WTC11 (cell line): ENCODE results near the gene VRTN. TPM values are rescaled to one million over a fixed set of nuclear protein-coding genes. Genes with fewer than 3 reads are reported as not detected.

ENCODE experiments used
- ATAC-seq: fragments of 200-7000 bp; cut with Tn5 transposase; 2 replicates; pipeline ENCODE4 v1.10.0; 2021; ENCODE audit warnings: mild to moderate bottlenecking, moderate library complexity
- CTCF ChIA-PET: fragments of 300-600 bp; sonication (Branson Sonifier 250); formaldehyde crosslinking; loops from one replicate; lab custom pipeline; 2021; ENCODE audit warnings: antibody characterized with exemption; lab: Charles Lee
- POLR2A ChIA-PET: fragments of 350-600 bp; sonication (Branson Sonifier 250); formaldehyde crosslinking; loops from one replicate; lab custom pipeline; 2021; ENCODE audit warnings: antibody characterized with exemption; lab: Charles Lee
- DNase-seq: peaks from one replicate; pipeline ENCODE4 v3.0.0; 2021; ENCODE audit warnings: low spot score
- H3K27ac Mint-ChIP-seq: 2 replicates; pipeline ENCODE4 v1.8.0; 2021; ENCODE audit warnings: mixed read lengths
- H3K27me3 Mint-ChIP-seq: 2 replicates; pipeline ENCODE4 v1.8.0; 2021; ENCODE audit warnings: low read depth, mild to moderate bottlenecking, moderate library complexity, mixed read lengths
- H3K36me3 Mint-ChIP-seq: 2 replicates; pipeline ENCODE4 v1.8.0; 2021; ENCODE audit warnings: mixed read lengths
- H3K4me1 Mint-ChIP-seq: 2 replicates; pipeline ENCODE4 v1.8.0; 2022; ENCODE audit warnings: mixed read lengths
- H3K4me3 Mint-ChIP-seq: 2 replicates; pipeline ENCODE4 v1.8.0; 2021; ENCODE audit warnings: mild to moderate bottlenecking, moderate library complexity, mixed read lengths
- H3K9me3 Mint-ChIP-seq: 2 replicates; pipeline ENCODE4 v1.8.0; 2021; ENCODE audit warnings: mixed read lengths
- AFF4 ChIP-seq: sonication (generic); formaldehyde crosslinking; IDR thresholded peaks from 2 replicates; pipeline ENCODE4 v1.8.1; 2023; ENCODE audit warnings: mild to moderate bottlenecking, missing genetic modification reagents, borderline replicate concordance
- AR ChIP-seq: fragments of 250-450 bp; sonication (Bioruptor Pico); IDR thresholded peaks from 2 replicates; pipeline ENCODE4 v1.9.0; 2021; ENCODE audit warnings: mild to moderate bottlenecking
- CBFB ChIP-seq: sonication (generic); formaldehyde crosslinking; IDR thresholded peaks from 2 replicates; pipeline ENCODE4 v1.8.1; 2022; ENCODE audit warnings: mild to moderate bottlenecking, low read depth, missing genetic modification reagents
- E2F5 ChIP-seq: sonication (generic); formaldehyde crosslinking; IDR thresholded peaks from 2 replicates; pipeline ENCODE4 v1.8.1; 2022; ENCODE audit warnings: mild to moderate bottlenecking, moderate library complexity, missing genetic modification reagents
- EMX1 ChIP-seq: fragments of 250-450 bp; sonication (Bioruptor Pico); IDR thresholded peaks from 2 replicates; pipeline ENCODE4 v1.8.0; 2021; ENCODE audit warnings: mild to moderate bottlenecking
- ESRRA ChIP-seq: sonication (generic); formaldehyde crosslinking; IDR thresholded peaks from 2 replicates; pipeline ENCODE4 v1.8.1; 2022; ENCODE audit warnings: mild to moderate bottlenecking, missing genetic modification reagents, borderline replicate concordance
- ETV6 ChIP-seq: sonication (generic); formaldehyde crosslinking; IDR thresholded peaks from 2 replicates; pipeline ENCODE4 v1.8.1; 2022; ENCODE audit warnings: mild to moderate bottlenecking, missing genetic modification reagents
- HMGA2 ChIP-seq: fragments of 250-450 bp; sonication (Bioruptor Pico); IDR thresholded peaks from 2 replicates; pipeline ENCODE4 v1.4.0; 2021; ENCODE audit warnings: mild to moderate bottlenecking, moderate library complexity
- NFE2L1 ChIP-seq: sonication (generic); formaldehyde crosslinking; IDR thresholded peaks from 2 replicates; pipeline ENCODE4 v1.8.1; 2023; ENCODE audit warnings: missing genetic modification reagents
- NFYB ChIP-seq: sonication (generic); formaldehyde crosslinking; conservative IDR thresholded peaks from 2 replicates; pipeline ENCODE4 v1.8.0; 2022; ENCODE audit warnings: low read depth, missing genetic modification reagents
- RORB ChIP-seq: fragments of 250-450 bp; sonication (Bioruptor Pico); IDR thresholded peaks from 2 replicates; pipeline ENCODE4 v1.9.0; 2021; ENCODE audit warnings: mild to moderate bottlenecking
- SMAD3 ChIP-seq: sonication (generic); formaldehyde crosslinking; IDR thresholded peaks from 2 replicates; pipeline ENCODE4 v1.8.0; 2022; ENCODE audit warnings: missing genetic modification reagents, mild to moderate bottlenecking, borderline replicate concordance
- SP1 ChIP-seq: sonication (generic); formaldehyde crosslinking; conservative IDR thresholded peaks from 2 replicates; pipeline ENCODE4 v1.8.1; 2022; ENCODE audit warnings: missing genetic modification reagents
- TEAD4 ChIP-seq: sonication (generic); formaldehyde crosslinking; IDR thresholded peaks from 2 replicates; pipeline ENCODE4 v1.8.0; 2022; ENCODE audit warnings: mild to moderate bottlenecking, missing genetic modification reagents
- TP53 ChIP-seq: sonication (generic); formaldehyde crosslinking; IDR thresholded peaks from 2 replicates; pipeline ENCODE4 v1.8.1; 2023; ENCODE audit warnings: mild to moderate bottlenecking, missing genetic modification reagents
- ZBTB21 ChIP-seq: sonication (generic); formaldehyde crosslinking; IDR thresholded peaks from 2 replicates; pipeline ENCODE4 v1.8.1; 2023; ENCODE audit warnings: mild to moderate bottlenecking, missing genetic modification reagents, borderline replicate concordance
- ZNF263 ChIP-seq: sonication (generic); formaldehyde crosslinking; IDR thresholded peaks from 2 replicates; pipeline ENCODE4 v1.8.1; 2022; ENCODE audit warnings: low read depth, mild to moderate bottlenecking, moderate library complexity, missing genetic modification reagents
- total RNA-seq: library from RNA; stranded (reverse); gene quantifications from 3 replicates; pipeline ENCODE4 v1.2.3, GENCODE V29; 2021
- TF ChIP-seq, protein P1 (sequence below): fragments of 250-450 bp; sonication (Bioruptor Pico); IDR thresholded peaks from 2 replicates; pipeline ENCODE4 v1.8.0; 2021; ENCODE audit warnings: mild to moderate bottlenecking
- TF ChIP-seq, protein P2 (sequence below): sonication (generic); formaldehyde crosslinking; IDR thresholded peaks from 2 replicates; pipeline ENCODE4 v1.8.0; 2022; ENCODE audit warnings: mild to moderate bottlenecking, missing genetic modification reagents
- TF ChIP-seq, protein P3 (sequence below): fragments of 250-450 bp; sonication (Bioruptor Pico); conservative IDR thresholded peaks from 2 replicates; pipeline ENCODE4 v1.9.0; 2021; ENCODE audit warnings: mild to moderate bottlenecking

Gene VRTN
- total RNA-seq, 1 experiment from 2014 or later: 106 TPM

- ChIA-PET POLR2A (interaction anchor here (0.5 to 2.3 kb wide), 9 partner anchors 9 to 153 kb away, joined by 3 to 59 read pairs (median 5); partner anchors contain the start of genes ABCD4, ISCA2 and NPC2), CTCF (interaction anchor here (0.8 to 5.0 kb wide), 10 partner anchors 10 to 154 kb away, joined by 3 to 32 read pairs (median 8); partner anchors contain the start of genes ABCD4, ISCA2 and NPC2)
- ATAC-seq (peak; percentile 36), DNase-seq (peak; percentile 49)
- no peaks in the 10 kb centered on the region for H3K27me3 Mint-ChIP-seq
- peak overlapping the region; percentile 95 for H3K27ac Mint-ChIP-seq
- H3K9me3 Mint-ChIP-seq: no peaks in the 10 kb centered on the region
- peaks cover 36% of the 10 kb centered on the region for H3K4me1 Mint-ChIP-seq
- peaks cover 13% of the 10 kb centered on the region for H3K36me3 Mint-ChIP-seq
- H3K4me3 Mint-ChIP-seq: peak overlapping the region; percentile 93
- TF ChIP-seq, protein P1, sequence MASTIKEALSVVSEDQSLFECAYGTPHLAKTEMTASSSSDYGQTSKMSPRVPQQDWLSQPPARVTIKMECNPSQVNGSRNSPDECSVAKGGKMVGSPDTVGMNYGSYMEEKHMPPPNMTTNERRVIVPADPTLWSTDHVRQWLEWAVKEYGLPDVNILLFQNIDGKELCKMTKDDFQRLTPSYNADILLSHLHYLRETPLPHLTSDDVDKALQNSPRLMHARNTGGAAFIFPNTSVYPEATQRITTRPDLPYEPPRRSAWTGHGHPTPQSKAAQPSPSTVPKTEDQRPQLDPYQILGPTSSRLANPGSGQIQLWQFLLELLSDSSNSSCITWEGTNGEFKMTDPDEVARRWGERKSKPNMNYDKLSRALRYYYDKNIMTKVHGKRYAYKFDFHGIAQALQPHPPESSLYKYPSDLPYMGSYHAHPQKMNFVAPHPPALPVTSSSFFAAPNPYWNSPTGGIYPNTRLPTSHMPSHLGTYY (CRISPR knock-in tag): no peak
- no peak for TF ChIP-seq AR (CRISPR knock-in tag)
- 0 out of 2 replicates have a peak, but pooled peaks have one; percentile 32 for TF ChIP-seq CBFB (CRISPR knock-in tag)
- no peak for TF ChIP-seq HMGA2 (CRISPR knock-in tag)
- TF ChIP-seq, protein P2, sequence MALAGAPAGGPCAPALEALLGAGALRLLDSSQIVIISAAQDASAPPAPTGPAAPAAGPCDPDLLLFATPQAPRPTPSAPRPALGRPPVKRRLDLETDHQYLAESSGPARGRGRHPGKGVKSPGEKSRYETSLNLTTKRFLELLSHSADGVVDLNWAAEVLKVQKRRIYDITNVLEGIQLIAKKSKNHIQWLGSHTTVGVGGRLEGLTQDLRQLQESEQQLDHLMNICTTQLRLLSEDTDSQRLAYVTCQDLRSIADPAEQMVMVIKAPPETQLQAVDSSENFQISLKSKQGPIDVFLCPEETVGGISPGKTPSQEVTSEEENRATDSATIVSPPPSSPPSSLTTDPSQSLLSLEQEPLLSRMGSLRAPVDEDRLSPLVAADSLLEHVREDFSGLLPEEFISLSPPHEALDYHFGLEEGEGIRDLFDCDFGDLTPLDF (CRISPR knock-in tag): 0 out of 2 replicates have a peak, but pooled peaks have one; percentile 38
- TF ChIP-seq ZNF263: no peak
- TF ChIP-seq E2F5 (CRISPR knock-in tag): no peak
- TF ChIP-seq ESRRA (CRISPR knock-in tag): no peak
- TF ChIP-seq TP53 (CRISPR knock-in tag): 0 out of 2 replicates have a peak, but pooled peaks have one; percentile 59
- TF ChIP-seq EMX1 (CRISPR knock-in tag): no peak
- no peak for TF ChIP-seq NFE2L1 (CRISPR knock-in tag)
- no peak for TF ChIP-seq ETV6
- TF ChIP-seq SP1 (CRISPR knock-in tag): 0 out of 2 replicates have a peak, but pooled peaks have one; percentile 58
- TF ChIP-seq AFF4 (CRISPR knock-in tag): 0 out of 2 replicates have a peak, but pooled peaks have one; percentile 35
- TF ChIP-seq ZBTB21 (CRISPR knock-in tag): no peak
- TF ChIP-seq RORB (CRISPR knock-in tag): no peak
- no peak for TF ChIP-seq NFYB (CRISPR knock-in tag)
- TF ChIP-seq, protein P3, sequence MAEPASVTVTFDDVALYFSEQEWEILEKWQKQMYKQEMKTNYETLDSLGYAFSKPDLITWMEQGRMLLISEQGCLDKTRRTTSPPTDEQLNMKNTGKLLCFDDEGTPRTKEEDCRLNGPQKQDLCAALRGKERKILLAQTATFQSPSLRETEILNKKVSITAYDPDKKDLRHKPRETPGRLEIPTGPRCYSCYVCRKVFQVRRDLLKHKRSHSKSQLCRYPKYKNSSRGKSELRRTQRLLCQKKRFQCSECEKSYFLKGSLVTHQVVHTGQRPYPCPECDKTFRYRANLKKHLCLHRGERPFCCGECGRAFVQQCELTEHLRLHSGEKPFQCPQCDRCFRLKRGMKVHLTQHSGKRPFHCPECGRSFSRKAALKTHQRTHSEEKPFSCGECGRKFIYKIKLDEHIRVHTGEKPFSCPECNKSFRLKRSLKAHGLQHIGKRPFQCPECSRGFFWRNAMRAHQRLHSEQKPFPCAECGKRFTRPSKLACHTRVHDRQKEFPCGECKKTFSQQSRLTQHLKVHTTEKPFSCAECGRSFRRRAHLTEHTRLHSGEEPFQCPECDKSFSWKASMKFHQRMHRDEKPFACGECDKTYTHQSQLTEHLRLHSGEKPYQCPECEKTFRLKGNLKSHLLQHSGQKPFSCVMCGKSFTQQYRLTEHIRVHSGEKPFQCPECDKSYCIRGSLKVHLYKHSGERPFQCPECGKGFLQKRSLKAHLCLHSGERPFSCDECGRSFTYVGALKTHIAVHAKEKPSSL (CRISPR knock-in tag): no peak
- no peak for TF ChIP-seq TEAD4
- TF ChIP-seq SMAD3 (CRISPR knock-in tag): peak; percentile 74; the same call in 1 of the 2 replicates
Observed at GRCh38 chr14:74347097-74347794, 1.0 kb upstream of the VRTN start.
